Measurements from ENCODE around the gene ANKRD34A. TPM values are rescaled to one million over a fixed set of nuclear protein-coding genes. Genes with fewer than 3 reads are reported as not detected.

ANKRD34A gene
- total and polyA plus RNA-seq, 4 donors, result 0.06 to 0.17 (median 0.13) TPM; not detected in 1

DNA sequence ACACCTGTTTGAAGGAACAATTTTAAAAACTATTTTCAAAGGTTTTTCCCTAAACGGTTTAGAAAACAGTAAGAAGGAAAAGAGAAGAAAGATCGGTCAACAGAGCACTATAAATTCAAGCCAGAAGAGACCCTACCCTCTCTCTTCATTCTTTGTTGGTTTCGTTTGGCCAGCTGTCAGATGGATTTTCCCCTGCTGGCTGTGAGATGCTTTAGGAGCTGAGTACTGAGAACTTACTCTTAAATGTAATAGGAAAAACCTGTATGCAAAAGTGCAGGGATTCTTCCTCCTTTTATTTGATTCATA is 33.3 kb upstream of the ANKRD34A start:
- WGBS, result 42% methylated on average over 3 of the region's 3 CpGs
- H3K4me1 ChIP-seq (ENCODE audit: control insufficient read depth in 4 of 4, insufficient read depth in 4 of 4, low read length in 3 of 4), result peaks cover 12 to 53% (median 40%) of the 10 kb centered on the region in 4 donors
- H3K27me3 ChIP-seq (ENCODE audit: control insufficient read depth in 4 of 4, insufficient read depth in 4 of 4, low read length in 3 of 4), result no peaks in the 10 kb centered on the region
- H3K27ac ChIP-seq (ENCODE audit: low read depth in 1 of 2, low read length in 2 of 2), result peak overlapping the region; percentile 95 to 96
- H3K4me3 ChIP-seq (ENCODE audit: low read depth in 1 of 3, low read length in 3 of 3), result peak overlapping the region in 2 of 3 donors; percentile 4 to 49
- peak overlapping the region; percentile 87 to 97 for H3K9ac ChIP-seq (ENCODE audit: low read depth in 1 of 2, low read length in 2 of 2)
- no peak for DNase-seq (ENCODE audit: low spot score)
- H3K36me3 ChIP-seq (ENCODE audit: control insufficient read depth in 4 of 4, insufficient read depth in 3 of 4, low read depth in 1 of 4, low read length in 3 of 4), result peaks cover 4 to 27% (median 19%) of the 10 kb centered on the region in 4 donors
- TF ChIP-seq RAD21 (IDR thresholded peaks at IDR 0.05) (no peak), JUND (IDR thresholded peaks at IDR 0.05) (no peak)
- TF ChIP-seq, protein P1, sequence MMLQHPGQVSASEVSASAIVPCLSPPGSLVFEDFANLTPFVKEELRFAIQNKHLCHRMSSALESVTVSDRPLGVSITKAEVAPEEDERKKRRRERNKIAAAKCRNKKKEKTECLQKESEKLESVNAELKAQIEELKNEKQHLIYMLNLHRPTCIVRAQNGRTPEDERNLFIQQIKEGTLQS (IDR thresholded peaks at IDR 0.05), result no peak
- no peaks in the 10 kb centered on the region for H3K9me3 ChIP-seq (ENCODE audit: control insufficient read depth in 4 of 4, low read length in 3 of 4)

DNA sequence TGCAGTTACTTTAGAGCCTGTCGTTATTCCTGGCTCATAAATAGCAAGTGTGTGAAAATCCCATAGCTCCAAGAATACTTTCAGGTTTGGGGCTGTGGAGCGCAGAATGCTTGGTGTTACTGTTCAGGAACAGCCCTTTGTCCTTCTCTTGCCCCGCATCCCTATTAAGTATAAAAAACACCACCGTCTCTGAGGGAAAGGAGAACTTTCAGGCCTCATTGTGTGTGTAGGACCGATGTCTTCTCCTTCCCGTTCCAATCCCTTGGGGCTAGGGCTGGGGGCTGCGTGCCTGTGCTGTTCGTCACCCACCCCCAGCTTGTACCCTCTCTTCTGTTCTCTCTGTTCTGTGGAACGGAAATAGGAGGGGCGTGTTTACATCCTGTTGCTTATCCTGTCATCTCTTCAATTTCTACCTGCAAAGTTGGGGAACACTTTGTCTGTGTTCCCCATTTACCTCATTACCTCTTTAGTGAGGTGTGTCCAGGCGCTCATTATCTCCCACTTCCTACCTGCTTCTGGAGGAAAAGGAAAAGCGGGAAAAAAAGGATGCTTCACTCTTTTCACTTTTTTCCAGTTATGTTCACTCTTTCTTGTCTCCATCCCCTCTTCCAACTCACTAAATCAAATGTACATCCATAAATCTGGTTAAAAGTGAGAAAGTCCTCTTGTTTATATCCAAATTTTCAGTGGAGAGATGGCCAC is 32.8 kb upstream of the ANKRD34A start:
- TF ChIP-seq EGR1 (IDR thresholded peaks at IDR 0.05; ENCODE audit: low read depth in 2 of 2) (no peak), HNF4G (IDR thresholded peaks at IDR 0.05) (no peak)
- TF ChIP-seq, protein P2, sequence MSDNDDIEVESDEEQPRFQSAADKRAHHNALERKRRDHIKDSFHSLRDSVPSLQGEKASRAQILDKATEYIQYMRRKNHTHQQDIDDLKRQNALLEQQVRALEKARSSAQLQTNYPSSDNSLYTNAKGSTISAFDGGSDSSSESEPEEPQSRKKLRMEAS (IDR thresholded peaks at IDR 0.05), result no peak
- 28% methylated on average over 12 of the region's 12 CpGs for WGBS
- H3K9ac ChIP-seq (ENCODE audit: low read depth in 1 of 2, low read length in 2 of 2), result peak overlapping the region; percentile 87 to 97
- peak overlapping the region; percentile 49 to 78 (median 77) for H3K4me3 ChIP-seq (ENCODE audit: low read depth in 1 of 3, low read length in 3 of 3)
- no peaks in the 10 kb centered on the region for H3K27me3 ChIP-seq (ENCODE audit: control insufficient read depth in 4 of 4, insufficient read depth in 4 of 4, low read length in 3 of 4)
- peaks cover 14 to 57% (median 44%) of the 10 kb centered on the region in 4 donors for H3K4me1 ChIP-seq (ENCODE audit: control insufficient read depth in 4 of 4, insufficient read depth in 4 of 4, low read length in 3 of 4)
- no peaks in the 10 kb centered on the region for H3K9me3 ChIP-seq (ENCODE audit: control insufficient read depth in 4 of 4, low read length in 3 of 4)
- H3K27ac ChIP-seq (ENCODE audit: low read depth in 1 of 2, low read length in 2 of 2), result peak overlapping the region; percentile 95 to 96
- peaks cover 6 to 29% (median 20%) of the 10 kb centered on the region in 4 donors for H3K36me3 ChIP-seq (ENCODE audit: control insufficient read depth in 4 of 4, insufficient read depth in 3 of 4, low read depth in 1 of 4, low read length in 3 of 4)
- DNase-seq (ENCODE audit: low spot score), result peak; percentile 55

DNA sequence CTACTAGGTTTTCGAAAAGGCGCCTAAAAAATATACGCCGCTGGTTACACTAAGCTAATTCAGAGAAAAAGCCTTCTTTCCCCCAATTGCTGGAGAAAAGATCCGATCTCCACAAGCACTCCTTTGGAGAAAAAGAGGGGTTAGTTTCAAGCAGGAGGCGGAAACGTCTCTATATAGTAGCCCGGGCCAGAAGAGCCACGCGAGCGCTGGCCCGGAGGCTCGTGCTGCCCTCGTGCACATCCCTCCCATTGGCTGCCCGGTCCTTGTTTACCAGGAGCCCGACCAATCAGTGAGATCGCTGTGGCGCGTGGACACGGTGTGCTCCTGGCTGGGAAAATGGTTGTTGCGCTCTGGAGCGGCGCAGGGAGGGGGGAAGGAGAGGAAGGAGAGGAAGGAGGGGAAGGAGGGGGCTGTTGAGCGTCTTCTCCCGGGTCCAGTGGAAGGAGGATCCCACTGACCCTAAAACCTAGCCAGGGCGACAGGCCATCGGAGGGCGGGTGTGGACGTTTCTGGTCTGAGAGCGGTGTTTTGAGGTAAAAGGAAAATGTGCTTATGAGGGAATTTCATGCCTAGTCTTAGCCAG is 32.1 kb upstream of the ANKRD34A start, which contains the start of gene TXNIP:
Gene TXNIP (minus strand): TSS at position 147 of the 583 bp plus-strand sequence. CDS start 313 bp downstream, outside the sequence.
- under 1% methylated on average over 30 of the region's 30 CpGs for WGBS
- Histone ChIP-seq H3K9ac (ENCODE audit: low read depth in 1 of 2, low read length in 2 of 2) (peak within 1 kb of the TSS; percentile 87 to 97), H3K9me3 (ENCODE audit: control insufficient read depth in 4 of 4, low read length in 3 of 4) (no peaks in the 10 kb centered on the region), H3K27ac (ENCODE audit: low read depth in 1 of 2, low read length in 2 of 2) (peak within 1 kb of the TSS; percentile 95 to 96), H3K4me1 (ENCODE audit: control insufficient read depth in 4 of 4, insufficient read depth in 4 of 4, low read length in 3 of 4) (peaks cover 11 to 63% (median 46%) of the 10 kb centered on the region in 4 donors), H3K36me3 (ENCODE audit: control insufficient read depth in 4 of 4, insufficient read depth in 3 of 4, low read depth in 1 of 4, low read length in 3 of 4) (peaks cover 6 to 29% (median 20%) of the 10 kb centered on the region in 4 donors), H3K27me3 (ENCODE audit: control insufficient read depth in 4 of 4, insufficient read depth in 4 of 4, low read length in 3 of 4) (no peaks in the 10 kb centered on the region), H3K4me3 (ENCODE audit: low read depth in 1 of 3, low read length in 3 of 3) (peak within 1 kb of the TSS; percentile 63 to 100 (median 86))
- DNase-seq (ENCODE audit: low spot score), result peak; percentile 95
- TF ChIP-seq, protein P1 (IDR thresholded peaks at IDR 0.05), result peak; percentile 19
- TF ChIP-seq, protein P2 (IDR thresholded peaks at IDR 0.05), result peak; percentile 89
- TF ChIP-seq GABPA (IDR thresholded peaks at IDR 0.05 in 1 of 2, conservative IDR thresholded peaks at IDR 0.05 in 1 of 2) (peak in 1 of 2 donors; percentile 40), EGR1 (IDR thresholded peaks at IDR 0.05; ENCODE audit: low read depth in 2 of 2) (peak in 1 of 2 donors; percentile 52), SP1 (IDR thresholded peaks at IDR 0.05) (peak; percentile 96), FOXA1 (IDR thresholded peaks at IDR 0.05) (peak; percentile 94), NR2F2 (IDR thresholded peaks at IDR 0.05) (no peak), RXRA (IDR thresholded peaks at IDR 0.05) (peak; percentile 75 to 76), HNF4A (conservative IDR thresholded peaks at IDR 0.05) (peak in 1 of 2 donors; percentile 62), HNF4G (IDR thresholded peaks at IDR 0.05) (no peak), TAF1 (conservative IDR thresholded peaks at IDR 0.05) (peak; percentile 100), JUND (IDR thresholded peaks at IDR 0.05) (peak in 1 of 2 donors; percentile 41), FOXA2 (IDR thresholded peaks at IDR 0.05) (peak; percentile 91), YY1 (IDR thresholded peaks at IDR 0.05) (peak; percentile 96)
- TF ChIP-seq, protein P3, sequence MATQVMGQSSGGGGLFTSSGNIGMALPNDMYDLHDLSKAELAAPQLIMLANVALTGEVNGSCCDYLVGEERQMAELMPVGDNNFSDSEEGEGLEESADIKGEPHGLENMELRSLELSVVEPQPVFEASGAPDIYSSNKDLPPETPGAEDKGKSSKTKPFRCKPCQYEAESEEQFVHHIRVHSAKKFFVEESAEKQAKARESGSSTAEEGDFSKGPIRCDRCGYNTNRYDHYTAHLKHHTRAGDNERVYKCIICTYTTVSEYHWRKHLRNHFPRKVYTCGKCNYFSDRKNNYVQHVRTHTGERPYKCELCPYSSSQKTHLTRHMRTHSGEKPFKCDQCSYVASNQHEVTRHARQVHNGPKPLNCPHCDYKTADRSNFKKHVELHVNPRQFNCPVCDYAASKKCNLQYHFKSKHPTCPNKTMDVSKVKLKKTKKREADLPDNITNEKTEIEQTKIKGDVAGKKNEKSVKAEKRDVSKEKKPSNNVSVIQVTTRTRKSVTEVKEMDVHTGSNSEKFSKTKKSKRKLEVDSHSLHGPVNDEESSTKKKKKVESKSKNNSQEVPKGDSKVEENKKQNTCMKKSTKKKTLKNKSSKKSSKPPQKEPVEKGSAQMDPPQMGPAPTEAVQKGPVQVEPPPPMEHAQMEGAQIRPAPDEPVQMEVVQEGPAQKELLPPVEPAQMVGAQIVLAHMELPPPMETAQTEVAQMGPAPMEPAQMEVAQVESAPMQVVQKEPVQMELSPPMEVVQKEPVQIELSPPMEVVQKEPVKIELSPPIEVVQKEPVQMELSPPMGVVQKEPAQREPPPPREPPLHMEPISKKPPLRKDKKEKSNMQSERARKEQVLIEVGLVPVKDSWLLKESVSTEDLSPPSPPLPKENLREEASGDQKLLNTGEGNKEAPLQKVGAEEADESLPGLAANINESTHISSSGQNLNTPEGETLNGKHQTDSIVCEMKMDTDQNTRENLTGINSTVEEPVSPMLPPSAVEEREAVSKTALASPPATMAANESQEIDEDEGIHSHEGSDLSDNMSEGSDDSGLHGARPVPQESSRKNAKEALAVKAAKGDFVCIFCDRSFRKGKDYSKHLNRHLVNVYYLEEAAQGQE (IDR thresholded peaks at IDR 0.05), result peak; percentile 95
- TF ChIP-seq, protein P4, sequence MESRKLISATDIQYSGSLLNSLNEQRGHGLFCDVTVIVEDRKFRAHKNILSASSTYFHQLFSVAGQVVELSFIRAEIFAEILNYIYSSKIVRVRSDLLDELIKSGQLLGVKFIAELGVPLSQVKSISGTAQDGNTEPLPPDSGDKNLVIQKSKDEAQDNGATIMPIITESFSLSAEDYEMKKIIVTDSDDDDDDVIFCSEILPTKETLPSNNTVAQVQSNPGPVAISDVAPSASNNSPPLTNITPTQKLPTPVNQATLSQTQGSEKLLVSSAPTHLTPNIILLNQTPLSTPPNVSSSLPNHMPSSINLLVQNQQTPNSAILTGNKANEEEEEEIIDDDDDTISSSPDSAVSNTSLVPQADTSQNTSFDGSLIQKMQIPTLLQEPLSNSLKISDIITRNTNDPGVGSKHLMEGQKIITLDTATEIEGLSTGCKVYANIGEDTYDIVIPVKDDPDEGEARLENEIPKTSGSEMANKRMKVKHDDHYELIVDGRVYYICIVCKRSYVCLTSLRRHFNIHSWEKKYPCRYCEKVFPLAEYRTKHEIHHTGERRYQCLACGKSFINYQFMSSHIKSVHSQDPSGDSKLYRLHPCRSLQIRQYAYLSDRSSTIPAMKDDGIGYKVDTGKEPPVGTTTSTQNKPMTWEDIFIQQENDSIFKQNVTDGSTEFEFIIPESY (IDR thresholded peaks at IDR 0.05), result no peak
- TF ChIP-seq, protein P5, sequence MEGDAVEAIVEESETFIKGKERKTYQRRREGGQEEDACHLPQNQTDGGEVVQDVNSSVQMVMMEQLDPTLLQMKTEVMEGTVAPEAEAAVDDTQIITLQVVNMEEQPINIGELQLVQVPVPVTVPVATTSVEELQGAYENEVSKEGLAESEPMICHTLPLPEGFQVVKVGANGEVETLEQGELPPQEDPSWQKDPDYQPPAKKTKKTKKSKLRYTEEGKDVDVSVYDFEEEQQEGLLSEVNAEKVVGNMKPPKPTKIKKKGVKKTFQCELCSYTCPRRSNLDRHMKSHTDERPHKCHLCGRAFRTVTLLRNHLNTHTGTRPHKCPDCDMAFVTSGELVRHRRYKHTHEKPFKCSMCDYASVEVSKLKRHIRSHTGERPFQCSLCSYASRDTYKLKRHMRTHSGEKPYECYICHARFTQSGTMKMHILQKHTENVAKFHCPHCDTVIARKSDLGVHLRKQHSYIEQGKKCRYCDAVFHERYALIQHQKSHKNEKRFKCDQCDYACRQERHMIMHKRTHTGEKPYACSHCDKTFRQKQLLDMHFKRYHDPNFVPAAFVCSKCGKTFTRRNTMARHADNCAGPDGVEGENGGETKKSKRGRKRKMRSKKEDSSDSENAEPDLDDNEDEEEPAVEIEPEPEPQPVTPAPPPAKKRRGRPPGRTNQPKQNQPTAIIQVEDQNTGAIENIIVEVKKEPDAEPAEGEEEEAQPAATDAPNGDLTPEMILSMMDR (IDR thresholded peaks at IDR 0.05; ENCODE audit: low read depth, low read length, missing input control), result no peak

Measured in liver (tissue), 9 donors.